ENCODE data around the gene EIF4G1.
"Not testable (repeated sequence)": the region's sequence is repeated elsewhere in the genome, so short reads cannot be mapped to it uniquely, and the experiment has no call there.

EIF4G1 gene

GRCh38 chr3:184314363-184314699 lies at the start of gene EIF4G1:
Gene EIF4G1, plus strand, starts transcription at chr3:184314606. Its CDS starts 1,191 bp downstream, at chr3:184315797.
- peak; percentile 96 for DNase-seq

- DNase-seq, result not testable (repeated sequence)
Observed at GRCh38 chr3:184267249-184267648, 47.2 kb upstream of the EIF4G1 start.

GRCh38 chr3:184272269-184272668 lies 42.1 kb upstream of the EIF4G1 start:
- no peak for DNase-seq

GRCh38 chr3:184275381-184275701 lies 39.1 kb upstream of the EIF4G1 start:
- DNase-seq, result no peak

- no peak for DNase-seq
Observed at GRCh38 chr3:184275961-184276910, 38.2 kb upstream of the EIF4G1 start, which contains the start of gene ECE2. Gene ECE2, plus strand, starts transcription at chr3:184276022. Its CDS starts 132 bp downstream, at chr3:184276154.

GRCh38 chr3:184277366-184277765 lies 37.0 kb upstream of the EIF4G1 start:
- no peak for DNase-seq

- no peak for DNase-seq
Observed at GRCh38 chr3:184282941-184283340, 31.5 kb upstream of the EIF4G1 start.

GRCh38 chr3:184283681-184284080 lies 30.7 kb upstream of the EIF4G1 start:
- DNase-seq, result no peak

- DNase-seq, result peak; percentile 67
Observed at GRCh38 chr3:184284696-184285095, 29.7 kb upstream of the EIF4G1 start.

- peak; percentile 78 for DNase-seq
Observed at GRCh38 chr3:184289426-184289938, 24.9 kb upstream of the EIF4G1 start.

- no peak for DNase-seq
Observed at GRCh38 chr3:184290331-184290730, 24.1 kb upstream of the EIF4G1 start.

GRCh38 chr3:184291044-184291737 lies 23.2 kb upstream of the EIF4G1 start:
- no peak for DNase-seq

- no peak for DNase-seq
Observed at GRCh38 chr3:184291738-184292445, 22.5 kb upstream of the EIF4G1 start.

- no peak for DNase-seq
Observed at GRCh38 chr3:184295771-184296170, 18.6 kb upstream of the EIF4G1 start.

GRCh38 chr3:184296616-184297015 lies 17.8 kb upstream of the EIF4G1 start:
- DNase-seq, result no peak

- DNase-seq, result peak; percentile 99
Observed at GRCh38 chr3:184298759-184299487, 15.5 kb upstream of the EIF4G1 start, which contains the start of gene PSMD2. Gene PSMD2, plus strand, starts transcription at chr3:184299241. Its CDS starts 26 bp downstream, at chr3:184299267.

GRCh38 chr3:184299488-184300377 lies 14.7 kb upstream of the EIF4G1 start:
- no peak for DNase-seq

- no peak for DNase-seq
Observed at GRCh38 chr3:184300378-184300720, 14.1 kb upstream of the EIF4G1 start.

- DNase-seq, result peak; percentile 65
Observed at GRCh38 chr3:184305577-184305976, 8.8 kb upstream of the EIF4G1 start.

GRCh38 chr3:184306341-184306972 lies 7.9 kb upstream of the EIF4G1 start:
- peak; percentile 86 for DNase-seq

- no peak for DNase-seq
Observed at GRCh38 chr3:184307915-184308314, 6.5 kb upstream of the EIF4G1 start.
